ENCODE data around the gene TMEM154. TPM values are rescaled to one million over a fixed set of nuclear protein-coding genes. Genes with fewer than 3 reads are reported as not detected.

The TMEM154 gene
- total and polyA plus RNA-seq, 11 donors = 0.27 to 8.0 (median 1.6) TPM

GRCh38 chr4:152700151-152700550 is 20.4 kb upstream of the TMEM154 start:
- DNase-seq (no peak), ATAC-seq (no peak)
- peaks cover 0 to 6% (median 0%) of the 10 kb centered on the region in 12 donors for H3K9me3 ChIP-seq
- H3K27me3 ChIP-seq = peaks cover 0 to 7% (median 0%) of the 10 kb centered on the region in 9 donors
- no peaks in the 10 kb centered on the region for H3K36me3 ChIP-seq
- intact Hi-C loops (cut with DNase I) = no loop called here
- peaks cover 0 to 10% (median 0%) of the 10 kb centered on the region in 12 donors for H3K4me1 ChIP-seq
- H3K4me3 ChIP-seq = no peak overlapping the region
- WGBS, 4 donors = 60 to 85% (median 67%) methylated on average over 1 of the region's 1 CpG
- H3K27ac ChIP-seq = no peak overlapping the region
- TF ChIP-seq CTCF (IDR thresholded peaks at IDR 0.05) (no peak), POLR2A (IDR thresholded peaks at IDR 0.05) (no peak)

GRCh38 chr4:152699313-152699712 is 19.5 kb upstream of the TMEM154 start:
- no peak overlapping the region for H3K27ac ChIP-seq
- peaks cover 0 to under 1% (median 0%) of the 10 kb centered on the region in 12 donors for H3K9me3 ChIP-seq
- ATAC-seq (no peak), DNase-seq (no peak)
- 63 to 83% (median 79%) methylated on average over 4 of the region's 4 CpGs for WGBS, 4 donors
- H3K36me3 ChIP-seq = no peaks in the 10 kb centered on the region
- peaks cover 0 to 7% (median 0%) of the 10 kb centered on the region in 9 donors for H3K27me3 ChIP-seq
- peaks cover 0 to 10% (median 0%) of the 10 kb centered on the region in 12 donors for H3K4me1 ChIP-seq
- TF ChIP-seq CTCF (IDR thresholded peaks at IDR 0.05) (no peak), POLR2A (IDR thresholded peaks at IDR 0.05) (no peak)
- H3K4me3 ChIP-seq = no peak overlapping the region
- intact Hi-C loops (cut with DNase I) = no loop called here

- Histone ChIP-seq H3K4me1 (peaks cover 0 to 10% (median 0%) of the 10 kb centered on the region in 12 donors), H3K27me3 (peaks cover 0 to 7% (median 0%) of the 10 kb centered on the region in 9 donors), H3K27ac (no peak overlapping the region), H3K36me3 (no peaks in the 10 kb centered on the region), H3K9me3 (no peaks in the 10 kb centered on the region), H3K4me3 (no peak overlapping the region)
- ATAC-seq (no peak), DNase-seq (no peak)
- TF ChIP-seq CTCF (IDR thresholded peaks at IDR 0.05) (no peak), POLR2A (IDR thresholded peaks at IDR 0.05) (no peak)
- intact Hi-C loops (cut with DNase I) = no loop called here
- 1 to 43% (median 18%) methylated on average over 1 of the region's 1 CpG for WGBS, 4 donors
Observed at GRCh38 chr4:152698089-152698499, 18.3 kb upstream of the TMEM154 start.

GRCh38 chr4:152697284-152698088 is 17.7 kb upstream of the TMEM154 start:
- no peak for TF ChIP-seq CTCF (IDR thresholded peaks at IDR 0.05)
- TF ChIP-seq POLR2A (IDR thresholded peaks at IDR 0.05) = no peak
- H3K4me1 ChIP-seq = peaks cover 0 to 10% (median 0%) of the 10 kb centered on the region in 12 donors
- no peak overlapping the region for H3K4me3 ChIP-seq
- H3K27me3 ChIP-seq = peaks cover 0 to 7% (median 0%) of the 10 kb centered on the region in 9 donors
- DNase-seq (no peak), ATAC-seq (no peak)
- no peaks in the 10 kb centered on the region for H3K9me3 ChIP-seq
- no peak overlapping the region for H3K27ac ChIP-seq
- H3K36me3 ChIP-seq = no peaks in the 10 kb centered on the region
- intact Hi-C loops (cut with DNase I) = no loop called here
- WGBS, 4 donors = 63 to 70% (median 66%) methylated on average over 2 to 3 of the region's 3 CpGs
